HG03097 (cell line): ENCODE data around the gene ANKRD36C.
A peak's percentile ranks its signal among the peaks of the same experiment; 100 is the strongest.
"Not testable (repeated sequence)": the region's sequence is repeated elsewhere in the genome, so short reads cannot be mapped to it uniquely, and the experiment has no call there.

Source experiments
- ATAC-seq: cut with Tn5 transposase; IDR thresholded peaks from one replicate; pipeline ENCODE4 v1.9.1; 2021; ENCODE audit not compliant: unreplicated experiment, low FRiP score

The ANKRD36C gene

DNA sequence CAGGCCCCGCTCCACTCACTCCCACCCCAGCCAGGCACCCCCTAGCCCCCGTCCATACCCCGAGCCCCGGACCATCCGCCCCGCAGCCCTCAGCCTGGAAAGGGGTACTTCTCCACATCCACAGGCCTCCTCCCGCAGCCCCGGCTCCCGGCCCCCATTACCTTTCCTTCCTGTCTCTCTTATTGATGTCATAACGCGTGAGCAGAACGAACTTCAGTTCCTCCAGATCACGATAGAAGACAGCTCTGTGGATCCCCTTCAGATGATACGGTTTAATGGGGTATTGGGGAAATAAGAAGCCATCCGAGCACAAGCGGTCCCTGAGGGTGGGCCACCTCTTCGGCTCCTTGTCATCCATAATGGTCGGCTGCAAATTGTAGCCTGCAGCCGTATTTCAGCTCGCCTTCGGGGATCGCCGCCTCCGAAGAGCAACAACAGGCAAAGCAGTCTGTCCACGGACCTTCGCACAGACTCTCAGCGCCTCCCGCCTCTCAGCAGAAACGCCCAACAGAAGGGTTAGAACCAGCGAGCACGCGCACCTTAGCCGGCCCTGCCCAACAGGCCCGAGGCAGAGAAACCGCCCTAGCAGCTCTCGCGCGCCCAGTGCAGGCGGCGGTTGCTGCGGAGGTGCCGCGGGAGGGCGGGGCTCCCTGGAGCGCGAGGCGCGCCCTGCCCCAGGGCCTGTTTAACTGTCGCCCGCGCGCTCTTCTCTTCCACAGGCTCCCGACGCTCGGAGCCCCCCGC is at the start of gene ANKRD36C:
ANKRD36C (minus strand) TSS at position 474 of the 744 bp plus-strand sequence; CDS start at position 358, 116 bp downstream.
- peak; percentile 87 for ATAC-seq

GRCh38 chr2:96035554-96035953 is 43.9 kb upstream of the ANKRD36C start:
- ATAC-seq = not testable (repeated sequence)

DNA sequence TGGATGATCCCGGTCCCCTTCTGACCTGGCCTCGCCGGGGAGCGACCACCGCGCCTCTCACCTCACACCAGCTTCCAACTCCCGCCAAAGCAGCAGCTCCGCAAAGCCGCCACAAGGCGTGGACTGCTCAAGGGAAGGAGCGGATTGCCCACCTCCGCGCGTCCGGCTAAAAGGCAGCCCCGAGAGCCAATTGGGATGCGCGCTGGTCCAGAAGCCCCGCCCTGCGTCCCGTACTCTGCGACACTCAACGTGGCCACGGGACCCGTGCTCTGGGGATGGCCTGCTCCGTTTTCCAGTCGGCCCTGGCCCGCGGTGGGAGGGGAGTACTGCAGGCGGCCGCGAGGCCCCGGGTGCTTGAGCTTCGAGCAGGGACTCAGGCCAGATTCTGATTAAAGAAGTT is 43.2 kb upstream of the ANKRD36C start, which contains the start of gene GPAT2:
GPAT2 (minus strand) TSS at position 125 of the 400 bp plus-strand sequence. CDS start 2,557 bp downstream, outside the sequence.
- ATAC-seq = not testable (repeated sequence)

DNA sequence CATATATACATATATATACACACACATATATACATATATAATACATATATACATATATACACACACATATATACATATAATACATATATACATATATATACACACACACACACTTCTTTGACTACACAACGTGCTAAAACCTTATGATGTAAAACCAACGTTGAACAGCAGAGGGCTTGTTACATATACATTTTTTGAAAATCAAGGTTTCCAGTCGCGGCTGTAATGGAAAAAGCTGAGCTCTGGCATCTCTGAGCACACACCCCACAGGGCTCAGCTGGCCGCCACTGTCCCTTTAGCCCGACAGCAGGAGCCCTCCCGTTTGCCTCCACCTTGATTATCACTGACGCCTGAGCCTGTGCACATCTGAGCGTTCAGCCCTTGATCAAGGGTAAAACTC is 42.4 kb upstream of the ANKRD36C start:
- not testable (repeated sequence) for ATAC-seq

GRCh38 chr2:96027725-96028325 is 36.2 kb upstream of the ANKRD36C start:
- ATAC-seq = not testable (repeated sequence)

DNA sequence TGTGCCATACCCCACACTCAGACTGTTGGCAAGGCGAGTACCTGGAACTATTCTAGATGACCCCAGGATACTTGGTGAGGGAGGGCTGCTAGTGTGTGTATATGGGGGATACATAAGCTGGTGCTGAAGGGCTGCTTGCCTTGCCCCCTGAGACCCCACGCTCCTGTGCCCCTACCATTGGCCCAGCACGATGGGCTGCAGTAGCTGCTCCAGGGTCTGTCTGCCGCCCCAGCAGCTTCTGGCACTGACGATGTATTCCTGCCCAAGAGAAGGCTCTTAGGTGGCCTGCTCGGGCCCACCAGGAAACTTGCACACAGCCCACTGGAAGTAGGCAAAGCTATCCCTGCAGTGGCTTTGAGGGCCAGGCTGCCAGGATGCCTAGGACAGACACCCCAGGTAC is 34.1 kb upstream of the ANKRD36C start:
- not testable (repeated sequence) for ATAC-seq

DNA sequence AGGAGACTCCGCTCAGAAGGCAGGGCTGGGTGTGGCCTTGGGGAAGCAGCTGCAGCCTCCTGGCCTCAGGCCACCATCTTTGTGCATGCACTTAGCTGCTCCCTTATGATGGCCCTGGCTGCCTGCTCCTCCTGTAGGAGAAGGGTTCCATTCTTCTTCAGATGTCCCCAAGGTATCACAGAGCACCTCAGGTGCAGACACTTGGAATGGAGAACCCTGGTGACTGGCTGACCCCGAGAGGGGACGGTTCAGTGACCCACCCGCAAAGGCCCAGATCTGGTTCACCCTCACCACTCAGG is 33.5 kb upstream of the ANKRD36C start:
- ATAC-seq = no peak

DNA sequence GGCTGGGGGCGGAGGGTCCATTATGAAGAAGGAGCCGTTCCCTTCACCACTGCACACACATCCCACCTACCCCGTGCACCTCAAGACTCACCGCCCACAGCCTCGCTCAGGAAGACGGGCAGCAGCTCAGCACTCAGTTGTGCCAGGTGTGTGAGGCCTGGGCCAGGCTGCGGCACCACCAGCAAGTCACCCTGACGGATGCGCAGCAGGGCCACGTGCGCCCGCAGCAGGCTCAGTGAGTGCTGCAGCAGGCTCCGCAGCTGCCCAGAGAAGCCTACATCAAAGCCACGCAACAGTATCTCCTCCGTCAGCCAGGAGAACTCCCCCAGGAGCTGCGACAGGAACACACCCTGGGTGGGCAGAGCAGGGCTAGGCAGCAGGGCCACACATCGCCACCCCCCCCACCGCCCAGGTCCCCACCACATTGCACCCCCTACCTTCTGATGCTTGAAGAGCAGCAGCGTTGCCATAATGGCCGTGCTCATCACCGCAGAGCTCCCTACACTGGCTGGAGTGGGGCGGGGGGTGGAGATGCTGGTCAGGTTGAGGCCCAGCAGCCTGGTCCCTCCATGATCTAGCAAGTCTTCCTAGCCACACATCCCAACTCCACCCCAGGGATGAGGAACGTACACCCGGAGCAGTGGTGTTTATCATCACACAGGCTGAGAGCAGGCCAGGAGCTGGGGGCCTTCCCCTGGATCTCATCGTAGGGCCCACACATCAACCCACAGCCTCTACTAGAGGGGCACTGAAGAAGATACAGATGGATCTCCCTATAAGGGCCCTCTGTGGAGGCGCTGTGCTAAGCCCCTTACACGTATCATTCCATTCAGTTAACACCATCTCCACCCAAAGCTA is 32.9 kb upstream of the ANKRD36C start:
- no peak for ATAC-seq

DNA sequence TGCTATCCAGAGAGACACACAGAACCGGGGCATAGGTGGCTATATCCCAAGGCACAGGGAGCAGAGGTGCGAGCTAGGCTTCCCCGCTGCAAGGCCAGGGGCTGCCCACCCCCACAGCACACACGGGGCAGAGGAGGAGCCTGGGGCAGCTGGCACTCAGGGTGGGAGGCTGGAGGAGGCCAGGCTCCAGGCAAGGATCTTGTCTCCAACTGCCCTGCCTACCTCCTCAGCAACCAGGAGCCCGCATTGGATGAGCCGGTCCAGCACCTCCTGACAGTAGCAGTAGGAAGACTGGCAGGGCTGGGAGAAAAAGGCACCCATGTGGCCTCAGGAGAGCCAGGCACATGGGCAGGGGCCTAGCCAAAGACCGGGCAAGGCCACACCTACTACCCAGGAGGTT is 32.1 kb upstream of the ANKRD36C start:
- ATAC-seq = not testable (repeated sequence)

DNA sequence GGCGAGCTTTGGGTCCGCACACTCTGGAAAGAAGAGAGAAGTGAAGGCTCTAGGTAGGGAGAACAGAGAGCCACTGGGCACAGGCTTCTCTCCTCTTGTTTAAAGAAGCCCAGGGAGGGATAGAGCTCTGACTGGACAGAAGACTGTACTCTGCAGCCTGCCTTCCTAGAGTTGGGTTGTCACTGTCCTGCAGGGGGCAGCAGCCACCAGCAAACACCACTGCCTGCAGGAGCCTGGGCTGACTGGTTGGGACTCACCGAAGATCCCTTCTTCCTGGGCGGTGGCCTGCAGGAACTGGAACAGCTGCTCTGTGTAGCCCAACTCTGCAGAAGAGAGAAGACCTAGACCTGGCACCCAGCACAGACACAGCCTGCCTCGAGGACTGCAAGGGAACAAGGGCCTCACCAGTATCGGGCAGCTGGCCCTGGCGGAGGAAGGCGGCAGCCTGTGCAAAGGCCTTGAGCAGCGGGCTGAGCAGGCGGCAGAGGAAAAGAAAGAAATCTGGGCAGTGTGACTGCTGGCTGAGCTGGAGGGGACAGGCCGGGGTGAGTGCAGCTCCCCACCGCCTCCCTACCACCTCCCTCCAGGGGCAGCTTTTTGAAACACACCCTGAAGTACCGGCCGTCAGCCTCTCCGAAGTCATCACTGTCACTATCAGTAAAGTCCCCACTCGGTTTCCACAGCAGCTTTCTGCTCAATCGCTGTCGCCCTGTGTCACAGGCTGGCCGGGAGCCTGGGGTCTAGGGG is 31.2 kb upstream of the ANKRD36C start:
- peak; percentile 64 for ATAC-seq

- ATAC-seq = not testable (repeated sequence)
Observed at GRCh38 chr2:96022126-96022525, 30.5 kb upstream of the ANKRD36C start.

DNA sequence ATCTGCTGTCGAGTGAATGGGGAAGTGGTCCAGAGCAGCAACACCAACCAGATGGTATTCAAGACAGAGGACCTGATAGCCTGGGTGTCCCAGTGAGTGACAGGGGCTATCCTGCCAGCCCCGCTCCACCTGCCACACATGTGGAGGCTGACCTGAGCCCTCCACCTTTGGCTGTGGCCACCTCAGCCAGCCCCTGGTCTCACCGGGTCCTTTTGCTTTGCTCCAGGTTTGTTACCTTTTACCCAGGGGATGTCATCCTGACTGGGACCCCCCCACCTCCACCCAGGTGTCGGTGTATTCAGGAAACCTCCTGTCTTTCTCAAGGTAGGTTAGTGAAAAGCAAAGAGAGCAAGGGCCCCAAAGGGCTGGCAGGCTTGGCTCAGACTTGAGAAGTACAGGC is 29.5 kb upstream of the ANKRD36C start:
- ATAC-seq = not testable (repeated sequence)

DNA sequence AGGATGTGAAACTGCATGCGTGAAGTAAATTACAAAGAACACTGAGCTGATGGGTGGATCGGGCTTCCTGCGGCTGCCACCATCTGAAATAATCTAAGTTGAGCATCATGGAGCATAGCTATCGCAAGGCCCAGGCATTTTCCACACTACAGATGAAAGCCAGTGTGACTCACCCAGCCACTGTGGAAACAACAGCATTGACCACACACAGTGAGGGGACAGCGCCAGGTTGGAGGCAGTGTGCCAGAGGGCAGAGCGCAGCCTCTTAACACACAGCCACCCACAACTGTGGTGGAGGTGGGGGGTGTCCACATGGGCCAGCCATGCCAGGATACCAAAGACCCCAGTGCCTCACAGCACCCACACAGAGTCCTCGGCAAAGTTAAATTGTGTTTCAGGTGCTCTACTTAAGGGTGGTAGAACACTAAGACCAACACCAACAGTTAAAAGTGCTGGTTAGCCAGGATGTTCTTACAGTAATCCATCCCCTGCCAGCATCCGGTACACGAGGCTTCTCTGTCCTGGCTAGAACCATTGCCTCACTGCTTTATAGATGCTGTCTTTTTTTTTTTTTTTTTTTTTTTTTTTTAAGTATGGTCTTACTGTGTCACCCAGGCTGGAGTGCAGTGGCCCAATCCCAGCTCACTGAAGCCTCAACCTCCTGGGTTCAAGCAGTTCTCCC is 28.4 kb upstream of the ANKRD36C start:
- ATAC-seq = not testable (repeated sequence)

DNA sequence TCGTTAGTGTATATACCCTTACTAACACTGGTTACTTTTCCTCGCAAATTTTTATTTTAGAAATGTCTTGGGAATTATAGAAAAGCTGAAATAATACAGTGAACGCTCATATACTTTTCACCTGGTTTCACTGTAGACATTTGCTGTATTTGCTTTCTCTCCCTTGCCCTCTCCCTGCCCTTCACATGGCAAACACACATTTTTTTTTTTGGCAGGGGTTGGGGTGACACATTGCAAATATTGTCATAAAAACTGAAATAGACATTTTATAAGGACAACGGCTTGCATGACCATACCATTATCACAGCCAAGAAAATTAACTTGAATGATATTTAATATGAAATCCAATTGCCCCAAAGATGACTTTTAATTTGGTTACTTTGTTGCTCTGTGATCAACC is 24.7 kb upstream of the ANKRD36C start:
- ATAC-seq = not testable (repeated sequence)

GRCh38 chr2:96012792-96013264 is 21.2 kb upstream of the ANKRD36C start:
- not testable (repeated sequence) for ATAC-seq

DNA sequence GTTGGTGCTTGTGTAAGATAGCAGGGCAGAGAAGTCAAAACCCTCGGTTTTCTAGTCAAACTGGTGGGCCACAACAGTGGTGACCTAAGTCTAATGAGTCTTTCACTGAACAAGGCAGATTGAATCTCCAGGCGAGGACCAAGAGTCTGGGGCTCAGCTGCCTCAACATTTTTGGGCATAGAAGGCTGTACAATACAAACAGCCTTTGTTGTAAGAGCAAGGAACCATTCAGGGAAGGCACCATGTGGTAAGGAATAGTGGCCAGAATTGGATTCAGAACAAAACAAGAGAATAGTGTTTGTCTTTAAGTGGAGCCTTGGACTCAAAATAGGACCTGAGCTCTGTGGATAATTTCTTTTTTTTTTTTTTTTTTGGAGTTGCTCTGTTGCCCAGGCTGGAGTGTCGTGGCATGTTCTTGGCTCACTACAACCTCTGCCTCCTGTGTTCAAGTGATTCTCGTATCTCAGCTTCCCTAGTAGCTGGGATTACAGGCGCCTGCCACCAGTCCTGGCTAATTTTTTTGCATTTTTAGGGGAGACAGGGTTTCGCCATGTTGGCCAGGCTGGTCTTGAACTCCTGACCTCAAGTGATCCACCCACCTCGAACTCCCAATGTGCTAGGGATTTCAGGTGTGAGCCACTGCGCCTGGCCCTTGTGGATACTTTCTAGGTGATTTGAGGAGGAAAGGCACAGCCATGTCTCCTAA is 20.6 kb upstream of the ANKRD36C start:
- ATAC-seq = not testable (repeated sequence)

- ATAC-seq = not testable (repeated sequence)
Observed at GRCh38 chr2:96011129-96011455, 19.5 kb upstream of the ANKRD36C start.

DNA sequence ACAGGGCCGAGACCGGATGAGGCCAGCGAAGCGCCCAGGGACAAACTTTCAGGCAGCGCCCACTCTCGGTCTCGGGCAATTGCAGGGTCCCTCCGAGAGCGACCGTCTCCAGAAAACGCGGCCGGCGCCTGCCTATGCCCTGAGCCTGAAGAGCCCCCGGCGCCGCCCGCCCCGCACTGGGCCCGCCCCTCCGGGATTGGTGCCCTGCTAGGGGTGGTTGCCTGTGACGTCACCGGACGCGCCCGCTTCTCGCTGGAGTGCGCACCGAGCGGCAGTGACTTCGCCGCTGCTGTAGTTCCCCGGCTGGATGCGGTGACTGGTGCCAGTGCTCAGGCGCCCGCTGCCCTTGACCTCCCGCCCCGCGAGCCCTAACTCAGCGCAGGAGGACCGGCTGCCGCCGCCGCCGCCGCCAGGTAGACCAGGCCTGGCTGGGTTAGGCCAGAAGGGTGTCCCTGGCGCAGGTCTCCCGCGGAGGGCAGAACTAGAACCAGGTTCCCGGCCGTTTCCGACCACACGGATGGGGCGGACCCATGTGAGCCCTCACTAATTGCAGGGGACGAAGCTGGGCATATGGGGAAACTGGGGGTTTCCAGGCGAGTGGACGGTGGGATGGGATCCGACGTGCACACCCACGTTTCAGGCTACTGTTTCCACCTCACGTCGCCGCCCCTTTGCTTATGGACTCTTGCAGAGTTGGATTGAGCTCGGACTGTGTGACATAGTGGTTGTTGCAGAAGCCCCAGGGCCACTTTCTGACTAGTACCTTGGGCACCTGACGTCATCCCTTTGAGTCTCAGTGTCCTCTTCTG is 18.9 kb upstream of the ANKRD36C start:
- ATAC-seq = peak; percentile 98
